Transverse colon (tissue), 4 donors: Measurements from ENCODE around the gene TNC. TPM values are rescaled to one million over a fixed set of nuclear protein-coding genes. Genes with fewer than 3 reads are reported as not detected.

Source experiments
- DNase-seq: peaks from one replicate; pipeline ENCODE4 v3.0.0-alpha.2; 2019
- H3K27ac ChIP-seq, 4 donors: fragments of 200-600 bp; sonication (generic); 2 replicates each; pipeline ENCODE4 v1.5.1; 2016 to 2018; ENCODE audit warnings: inconsistent platforms in 4 of 4
- H3K27me3 ChIP-seq: fragments of 200-600 bp; sonication (generic); 2 replicates; pipeline ENCODE4 v1.5.1; 2017; ENCODE audit warnings: inconsistent platforms
- H3K36me3 ChIP-seq, 4 donors: fragments of 200-600 bp; sonication (generic); 2 replicates each; pipeline ENCODE4 v1.5.1; 2017 to 2019; ENCODE audit warnings: inconsistent platforms in 4 of 4
- H3K4me1 ChIP-seq, 4 donors: fragments of 200-600 bp; sonication (generic); 2 replicates each; pipeline ENCODE4 v1.5.1; 2017 to 2020; ENCODE audit warnings: inconsistent platforms in 4 of 4
- H3K4me3 ChIP-seq, 4 donors: fragments of 200-600 bp; sonication (generic); 1 replicate in 1 of 4; 2 replicates in 3 of 4; pipeline versions ENCODE4 v1.5.1 to v1.6.1; 2017 to 2019; ENCODE audit warnings: inconsistent platforms in 4 of 4
- H3K9me3 ChIP-seq, 2 donors: fragments of 200-600 bp; sonication (generic); 2 replicates each; pipeline ENCODE4 v1.5.1; 2017 to 2019; ENCODE audit warnings: inconsistent platforms in 2 of 2
- CTCF ChIP-seq, 5 experiments: fragments of 200-600 bp in 3 of 5; fragments of 450-650 bp in 2 of 5; sonication (generic) in 3 of 5; IDR thresholded peaks; 1 replicate in 2 of 5; 2 replicates in 3 of 5; pipeline ENCODE4 v1.5.1; 2016 to 2017; ENCODE audit warnings: antibody characterized with exemption in 5 of 5, inconsistent platforms in 3 of 5, mild to moderate bottlenecking in 2 of 5, moderate library complexity in 1 of 5
- EP300 ChIP-seq: sonication (generic); formaldehyde crosslinking; IDR thresholded peaks from one replicate; pipeline ENCODE4 v1.6.1; 2017; ENCODE audit warnings: antibody characterized with exemption, low read depth
- POLR2A ChIP-seq: fragments of 450-650 bp; IDR thresholded peaks from one replicate; pipeline ENCODE4 v1.6.1; 2016; ENCODE audit warnings: antibody characterized with exemption, mild to moderate bottlenecking, moderate library complexity
- POLR2AphosphoS5 ChIP-seq, 3 donors: sonication (generic); formaldehyde crosslinking; IDR thresholded peaks; one replicate each; pipeline ENCODE4 v1.6.1; 2016; ENCODE audit warnings: antibody characterized with exemption in 3 of 3
- WGBS, 2 donors: methylation state at CpG; one replicate each; pipeline ENCODE4 v1.1.5; 2018; ENCODE audit warnings: low coverage in 1 of 2; 5-methylcytosine and 5-hydroxymethylcytosine counted together
- in situ Hi-C, 4 donors: fragments of 200-750 bp; cut with MboI; loops; one replicate each; pipeline versions ENCODE4 v1.15.0 to v1.15.1; 2017; ENCODE audit warnings: low sequenced_read_pairs in 3 of 4, low pct_ligation_motif_present in 1 of 4, low pct_unique_long_range_greater_than_20kb in 1 of 4
- intact Hi-C: fragments of 100-400 bp; cut with DNase I; formaldehyde crosslinking; loops from one replicate; pipeline ENCODE4 v1.15.1; 2023; ENCODE audit warnings: low total_unique reads
- total RNA-seq, 4 donors: library from RNA; depleted of rRNA; stranded (reverse); fragments of >200 nt; gene quantifications; one replicate each; pipeline ENCODE4 v1.1.0, GENCODE V29; 2016

TNC gene
- total RNA-seq, 4 donors from 2014 or later = 29.4 to 316 (median 61.9) TPM

- Histone ChIP-seq H3K36me3 (no peaks in the 10 kb centered on the region), H3K27me3 (no peaks in the 10 kb centered on the region), H3K4me3 (no peak overlapping the region), H3K9me3 (no peaks in the 10 kb centered on the region), H3K4me1 (peaks cover 3 to 32% (median 17%) of the 10 kb centered on the region in 4 donors), H3K27ac (peak overlapping the region; percentile 75 to 84 (median 78))
- DNase-seq = no peak
- TF ChIP-seq POLR2A (no peak), CTCF (IDR thresholded peaks at IDR 0.05) (no peak), EP300 (no peak), POLR2AphosphoS5 (IDR thresholded peaks at IDR 0.05) (no peak)
- in situ Hi-C loops (no loop called here), intact Hi-C loops (loop anchor here (5.0 to 10.0 kb wide), 2 partner anchors 100 to 638 kb away; no protein-coding TSS in a partner anchor)
- 64 to 73% methylated on average over 1 of the region's 1 CpG for WGBS, 2 donors
Measured at GRCh38 chr9:115034801-115035200, 83.2 kb downstream of the TNC start.

GRCh38 chr9:115033800-115034199 lies 84.2 kb downstream of the TNC start:
- TF ChIP-seq CTCF (IDR thresholded peaks at IDR 0.05) = no peak
- TF ChIP-seq POLR2AphosphoS5 (IDR thresholded peaks at IDR 0.05) = no peak
- TF ChIP-seq POLR2A = no peak
- TF ChIP-seq EP300 = no peak
- WGBS, 2 donors = 79 to 94% methylated on average over 2 of the region's 2 CpGs
- no peak overlapping the region for H3K4me3 ChIP-seq
- peaks cover 1 to 24% (median 16%) of the 10 kb centered on the region in 4 donors for H3K4me1 ChIP-seq
- in situ Hi-C loops = no loop called here
- no peak for DNase-seq
- H3K27me3 ChIP-seq = no peaks in the 10 kb centered on the region
- intact Hi-C loops = loop anchor here (5.0 to 10.0 kb wide), 2 partner anchors 101 to 636 kb away; no protein-coding TSS in a partner anchor
- no peaks in the 10 kb centered on the region for H3K36me3 ChIP-seq
- H3K27ac ChIP-seq = peak overlapping the region; percentile 39 to 84 (median 78)
- H3K9me3 ChIP-seq = no peaks in the 10 kb centered on the region

GRCh38 chr9:115032296-115032695 lies 85.7 kb downstream of the TNC start:
- Histone ChIP-seq H3K36me3 (no peaks in the 10 kb centered on the region), H3K9me3 (no peaks in the 10 kb centered on the region), H3K27me3 (no peaks in the 10 kb centered on the region), H3K27ac (peak overlapping the region in 3 of 4 donors; percentile 24 to 84 (median 32)), H3K4me1 (peaks cover 0 to 20% (median 14%) of the 10 kb centered on the region in 4 donors), H3K4me3 (no peak overlapping the region)
- no peak for TF ChIP-seq POLR2A
- TF ChIP-seq CTCF (IDR thresholded peaks at IDR 0.05) = no peak
- TF ChIP-seq POLR2AphosphoS5 (IDR thresholded peaks at IDR 0.05) = no peak
- no peak for TF ChIP-seq EP300
- DNase-seq = no peak
- intact Hi-C loops = loop anchor here (5.0 to 10.0 kb wide), 2 partner anchors 103 to 635 kb away; no protein-coding TSS in a partner anchor
- in situ Hi-C loops = no loop called here
- 65 to 88% methylated on average over 1 of the region's 1 CpG for WGBS, 2 donors

GRCh38 chr9:115030006-115030405 lies 88.0 kb downstream of the TNC start:
- TF ChIP-seq POLR2A (no peak), CTCF (IDR thresholded peaks at IDR 0.05) (no peak), POLR2AphosphoS5 (IDR thresholded peaks at IDR 0.05) (no peak), EP300 (no peak)
- no peak for DNase-seq
- Histone ChIP-seq H3K4me1 (peaks cover 0 to 4% (median 2%) of the 10 kb centered on the region in 4 donors), H3K36me3 (no peaks in the 10 kb centered on the region), H3K27me3 (no peaks in the 10 kb centered on the region), H3K27ac (no peak overlapping the region), H3K4me3 (no peak overlapping the region), H3K9me3 (no peaks in the 10 kb centered on the region)
- intact Hi-C loops (loop anchor here (5.0 to 10.0 kb wide), 2 partner anchors 105 to 633 kb away; no protein-coding TSS in a partner anchor), in situ Hi-C loops (no loop called here)
- 90 to 92% methylated on average over 3 to 4 of the region's 4 CpGs for WGBS, 2 donors
